Transverse colon (tissue), 4 donors: Measurements from ENCODE around the gene BCKDHA. TPM values are rescaled to one million over a fixed set of nuclear protein-coding genes. Genes with fewer than 3 reads are reported as not detected.
A peak's percentile ranks its signal among the peaks of the same experiment; 100 is the strongest.
"Not testable (repeated sequence)": the region's sequence is repeated elsewhere in the genome, so short reads cannot be mapped to it uniquely, and the experiment has no call there.

Source experiments
- DNase-seq: peaks from one replicate; pipeline ENCODE4 v3.0.0-alpha.2; 2019
- H3K27ac ChIP-seq, 4 donors: fragments of 200-600 bp; sonication (generic); 2 replicates each; pipeline ENCODE4 v1.5.1; 2016 to 2018; ENCODE audit warnings: inconsistent platforms in 4 of 4
- H3K27me3 ChIP-seq: fragments of 200-600 bp; sonication (generic); 2 replicates; pipeline ENCODE4 v1.5.1; 2017; ENCODE audit warnings: inconsistent platforms
- H3K36me3 ChIP-seq, 4 donors: fragments of 200-600 bp; sonication (generic); 2 replicates each; pipeline ENCODE4 v1.5.1; 2017 to 2019; ENCODE audit warnings: inconsistent platforms in 4 of 4
- H3K4me1 ChIP-seq, 4 donors: fragments of 200-600 bp; sonication (generic); 2 replicates each; pipeline ENCODE4 v1.5.1; 2017 to 2020; ENCODE audit warnings: inconsistent platforms in 4 of 4
- H3K4me3 ChIP-seq, 4 donors: fragments of 200-600 bp; sonication (generic); 1 replicate in 1 of 4; 2 replicates in 3 of 4; pipeline versions ENCODE4 v1.5.1 to v1.6.1; 2017 to 2019; ENCODE audit warnings: inconsistent platforms in 4 of 4
- H3K9me3 ChIP-seq, 2 donors: fragments of 200-600 bp; sonication (generic); 2 replicates each; pipeline ENCODE4 v1.5.1; 2017 to 2019; ENCODE audit warnings: inconsistent platforms in 2 of 2
- CTCF ChIP-seq, 5 experiments: fragments of 200-600 bp in 3 of 5; fragments of 450-650 bp in 2 of 5; sonication (generic) in 3 of 5; IDR thresholded peaks; 1 replicate in 2 of 5; 2 replicates in 3 of 5; pipeline ENCODE4 v1.5.1; 2016 to 2017; ENCODE audit warnings: antibody characterized with exemption in 5 of 5, inconsistent platforms in 3 of 5, mild to moderate bottlenecking in 2 of 5, moderate library complexity in 1 of 5
- EP300 ChIP-seq: sonication (generic); formaldehyde crosslinking; IDR thresholded peaks from one replicate; pipeline ENCODE4 v1.6.1; 2017; ENCODE audit warnings: antibody characterized with exemption, low read depth
- POLR2A ChIP-seq: fragments of 450-650 bp; IDR thresholded peaks from one replicate; pipeline ENCODE4 v1.6.1; 2016; ENCODE audit warnings: antibody characterized with exemption, mild to moderate bottlenecking, moderate library complexity
- POLR2AphosphoS5 ChIP-seq, 3 donors: sonication (generic); formaldehyde crosslinking; IDR thresholded peaks; one replicate each; pipeline ENCODE4 v1.6.1; 2016; ENCODE audit warnings: antibody characterized with exemption in 3 of 3
- WGBS, 2 donors: methylation state at CpG; one replicate each; pipeline ENCODE4 v1.1.5; 2018; ENCODE audit warnings: low coverage in 1 of 2; 5-methylcytosine and 5-hydroxymethylcytosine counted together
- in situ Hi-C, 4 donors: fragments of 200-750 bp; cut with MboI; loops; one replicate each; pipeline versions ENCODE4 v1.15.0 to v1.15.1; 2017; ENCODE audit warnings: low sequenced_read_pairs in 3 of 4, low pct_ligation_motif_present in 1 of 4, low pct_unique_long_range_greater_than_20kb in 1 of 4
- intact Hi-C: fragments of 100-400 bp; cut with DNase I; formaldehyde crosslinking; loops from one replicate; pipeline ENCODE4 v1.15.1; 2023; ENCODE audit warnings: low total_unique reads
- total RNA-seq, 4 donors: library from RNA; depleted of rRNA; stranded (reverse); fragments of >200 nt; gene quantifications; one replicate each; pipeline ENCODE4 v1.1.0, GENCODE V29; 2016

BCKDHA gene
- total RNA-seq, 4 donors from 2014 or later: 12.0 to 29.9 (median 20.9) TPM

DNA sequence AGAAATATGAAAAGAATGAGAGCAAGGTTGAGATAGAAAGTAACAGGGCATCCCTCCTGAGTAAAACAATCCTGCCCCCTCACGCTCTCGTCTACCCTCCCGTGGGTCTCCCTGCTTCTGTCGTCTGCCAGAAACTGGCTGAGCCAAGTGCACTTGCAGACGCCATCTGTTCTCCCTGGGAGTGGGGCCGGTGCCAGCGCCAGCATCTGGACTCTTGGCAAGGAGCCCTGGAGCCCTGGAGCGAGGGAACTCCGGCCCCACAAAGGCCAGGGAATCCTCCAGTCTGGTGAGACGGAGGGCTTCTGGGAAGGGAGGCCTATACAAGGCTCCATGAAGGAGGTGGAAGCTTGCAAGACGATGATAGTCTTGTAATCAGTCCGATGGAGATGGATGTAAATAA is 23.6 kb upstream of the BCKDHA start:
- in situ Hi-C loops: no loop called here
- peaks cover 5 to 35% (median 21%) of the 10 kb centered on the region in 4 donors for H3K4me1 ChIP-seq

DNA sequence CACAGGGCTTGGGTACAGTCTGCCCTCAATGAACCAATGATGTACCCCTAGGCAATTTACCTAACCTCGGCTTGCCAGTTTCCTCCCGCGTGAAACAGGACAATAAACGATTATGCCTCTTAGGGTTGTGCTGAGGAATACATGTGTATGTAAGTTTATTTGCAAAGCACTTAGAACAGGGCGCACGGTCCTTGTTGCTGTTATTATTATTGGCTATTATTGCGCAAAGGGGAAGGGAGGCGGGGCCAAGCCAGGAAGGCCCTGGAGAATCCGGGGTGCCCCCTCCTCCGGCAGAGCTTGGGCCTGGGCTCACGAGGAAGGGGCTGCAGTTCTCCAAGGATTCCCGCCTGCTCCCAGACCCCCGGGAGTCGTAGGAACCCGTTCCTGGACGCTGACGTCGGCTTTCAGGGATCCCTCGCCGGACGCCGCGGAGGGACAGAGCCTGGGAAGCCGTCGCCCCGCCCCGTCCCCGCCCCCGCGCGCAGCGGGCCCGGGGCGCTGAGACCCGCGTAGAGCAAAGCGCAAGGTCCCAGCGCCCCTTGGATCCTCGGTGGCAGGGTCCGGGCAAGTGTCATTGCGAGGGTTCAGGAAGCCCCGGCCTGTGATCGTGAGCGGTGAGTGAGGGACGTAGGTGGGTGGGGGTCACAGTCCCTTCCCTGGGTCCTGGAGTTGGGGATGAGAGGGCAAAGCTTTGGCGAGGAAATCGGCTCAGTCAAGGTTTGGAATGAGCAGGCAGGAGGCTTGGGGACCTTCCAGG is 21.2 kb upstream of the BCKDHA start, which contains the start of gene TMEM91:
Gene TMEM91 (plus strand): TSS at position 293 of the 757 bp plus-strand sequence. CDS start 1,777 bp downstream, outside the sequence.
- TF ChIP-seq EP300 (no peak), POLR2AphosphoS5 (IDR thresholded peaks at IDR 0.05) (no peak), CTCF (IDR thresholded peaks at IDR 0.05) (no peak), POLR2A (no peak)
- peak; percentile 35 for DNase-seq
- WGBS, 2 donors: 14 to 17% methylated on average over 9 to 47 of the region's 47 CpGs
- intact Hi-C loops: no loop called here
- in situ Hi-C loops: no loop called here
- peaks cover 5 to 35% (median 21%) of the 10 kb centered on the region in 4 donors for H3K4me1 ChIP-seq
- H3K9me3 ChIP-seq: no peaks in the 10 kb centered on the region
- H3K36me3 ChIP-seq: no peaks in the 10 kb centered on the region
- H3K27me3 ChIP-seq: no peaks in the 10 kb centered on the region
- peak within 1 kb of the TSS; percentile 48 to 70 (median 52) for H3K4me3 ChIP-seq
- H3K27ac ChIP-seq: peak within 1 kb of the TSS; percentile 71 to 87 (median 72)

More for the DNA sequence above, 23.6 kb upstream of the BCKDHA start:
- Histone ChIP-seq H3K27me3 (no peaks in the 10 kb centered on the region), H3K27ac (peak overlapping the region; percentile 19 to 51 (median 40)), H3K4me3 (no peak overlapping the region), H3K9me3 (no peaks in the 10 kb centered on the region), H3K36me3 (no peaks in the 10 kb centered on the region)
- intact Hi-C loops: no loop called here
- WGBS, 2 donors: 21 to 43% methylated on average over 5 to 12 of the region's 12 CpGs
- peak; percentile 79 for DNase-seq
- TF ChIP-seq CTCF (IDR thresholded peaks at IDR 0.05) (no peak), POLR2AphosphoS5 (IDR thresholded peaks at IDR 0.05) (peak; percentile 52 to 78 (median 77))

GRCh38 chr19:41376998-41377365 is 20.6 kb upstream of the BCKDHA start:
- peaks cover 5 to 35% (median 21%) of the 10 kb centered on the region in 4 donors for H3K4me1 ChIP-seq
- intact Hi-C loops: no loop called here
- 56 to 69% methylated on average over 8 of the region's 8 CpGs for WGBS, 2 donors
- no peaks in the 10 kb centered on the region for H3K9me3 ChIP-seq
- H3K4me3 ChIP-seq: peak overlapping the region; percentile 48 to 70 (median 52)
- TF ChIP-seq CTCF (IDR thresholded peaks at IDR 0.05): no peak
- no peak for TF ChIP-seq POLR2A
- TF ChIP-seq EP300: no peak
- no peak for TF ChIP-seq POLR2AphosphoS5 (IDR thresholded peaks at IDR 0.05)
- in situ Hi-C loops: no loop called here
- no peaks in the 10 kb centered on the region for H3K27me3 ChIP-seq
- no peak for DNase-seq
- no peaks in the 10 kb centered on the region for H3K36me3 ChIP-seq
- peak overlapping the region; percentile 71 to 87 (median 72) for H3K27ac ChIP-seq

DNA sequence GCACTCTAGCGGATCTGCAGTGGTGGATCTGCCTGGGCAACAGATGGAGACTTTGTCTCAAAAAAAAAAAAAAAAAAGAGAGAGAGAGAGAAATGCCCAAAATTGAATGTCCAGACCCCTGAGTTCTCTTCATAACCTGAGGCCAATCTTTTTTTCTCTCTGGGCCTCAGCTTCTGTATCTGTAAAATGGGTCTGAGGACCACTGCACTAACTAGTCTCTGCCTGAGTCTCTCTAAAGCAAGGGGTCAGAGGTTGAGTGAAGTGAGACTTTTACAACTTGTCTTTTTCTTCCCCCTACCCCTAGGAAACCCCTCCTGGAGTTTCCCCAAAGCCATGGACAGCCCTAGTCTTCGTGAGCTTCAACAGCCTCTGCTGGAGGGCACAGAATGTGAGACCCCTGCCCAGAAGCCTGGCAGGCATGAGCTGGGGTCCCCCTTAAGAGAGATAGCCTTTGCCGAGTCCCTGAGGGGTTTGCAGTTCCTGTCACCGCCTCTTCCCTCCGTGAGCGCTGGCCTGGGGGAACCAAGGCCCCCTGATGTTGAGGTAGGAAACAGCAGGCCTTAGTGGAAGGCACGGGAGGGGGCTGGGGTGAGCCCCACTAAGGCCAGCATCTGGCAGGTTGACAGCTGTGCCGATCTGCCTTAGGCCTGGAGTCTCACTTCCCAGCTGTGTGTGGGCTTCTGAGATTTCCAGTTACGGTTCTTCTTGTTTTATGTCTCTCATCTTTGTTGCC is 19.5 kb upstream of the BCKDHA start:
- H3K4me1 ChIP-seq: peaks cover 5 to 35% (median 21%) of the 10 kb centered on the region in 4 donors
- H3K27me3 ChIP-seq: no peaks in the 10 kb centered on the region
- in situ Hi-C loops: no loop called here
- no peaks in the 10 kb centered on the region for H3K9me3 ChIP-seq
- TF ChIP-seq CTCF (IDR thresholded peaks at IDR 0.05) (peak in 2 of 5 experiments; percentile 14 to 23), EP300 (no peak), POLR2A (no peak), POLR2AphosphoS5 (IDR thresholded peaks at IDR 0.05) (peak in 1 of 3 donors; percentile 12)
- intact Hi-C loops: no loop called here
- no peak for DNase-seq
- H3K36me3 ChIP-seq: no peaks in the 10 kb centered on the region
- whole genome bisulfite sequencing, 2 donors: 54 to 67% methylated on average over 3 to 7 of the region's 9 CpGs
- H3K4me3 ChIP-seq: no peak overlapping the region
- peak overlapping the region; percentile 42 to 54 (median 44) for H3K27ac ChIP-seq

DNA sequence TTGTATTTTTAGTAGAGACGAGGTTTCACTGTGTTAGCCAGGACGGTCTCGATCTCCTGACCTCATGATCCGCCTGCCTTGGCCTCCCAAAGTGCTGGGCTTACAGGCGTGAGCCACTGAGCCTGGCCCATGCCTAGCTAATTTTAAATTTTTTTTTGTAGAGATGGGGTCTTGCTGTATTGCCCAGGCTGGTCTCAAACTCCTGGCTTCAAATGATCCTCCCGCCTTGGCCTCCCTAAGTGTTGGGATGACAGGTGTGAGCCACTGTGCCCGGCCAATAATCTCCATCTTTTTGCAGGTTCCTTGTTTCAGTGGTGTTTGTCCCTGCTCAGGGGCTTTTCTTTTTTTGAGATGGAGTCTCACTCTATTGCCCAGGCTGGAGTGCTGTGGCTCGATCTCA is 16.1 kb upstream of the BCKDHA start:
- peaks cover 0 to 12% (median 6%) of the 10 kb centered on the region in 4 donors for H3K4me1 ChIP-seq
- H3K4me3 ChIP-seq, H3K36me3 ChIP-seq, H3K27ac ChIP-seq, in situ Hi-C loops, H3K9me3 ChIP-seq, intact Hi-C loops, H3K27me3 ChIP-seq, DNase-seq: not testable (repeated sequence)
- 96% methylated on average over 8 of the region's 8 CpGs; no CpG with 5 or more reads in 1 of the 2 donors for WGBS, 2 donors
